Pulmonary artery endothelial cell (primary cell): Measurements from ENCODE around the gene SLC17A7. TPM values are rescaled to one million over a fixed set of nuclear protein-coding genes. Genes with fewer than 3 reads are reported as not detected.
"Not testable (repeated sequence)": the region's sequence is repeated elsewhere in the genome, so short reads cannot be mapped to it uniquely, and the experiment has no call there.

ENCODE experiments used
- DNase-seq: peaks from one replicate; pipeline ENCODE4 v3.0.0-alpha.2; 2011; ENCODE audit warnings: low read depth, low spot score
- total RNA-seq: library from RNA; depleted of rRNA; stranded (reverse); fragments of >200 nt; gene quantifications from 2 replicates; pipeline ENCODE4 v1.2.3, GENCODE V29; 2014

Gene SLC17A7
- total RNA-seq, 1 donor from 2014 or later: not detected

- DNase-seq: no peak
Observed at GRCh38 chr19:49445997-49446396, 4.7 kb upstream of the SLC17A7 start.

GRCh38 chr19:49444100-49444700 lies 2.9 kb upstream of the SLC17A7 start:
- DNase-seq: not testable (repeated sequence)

- DNase-seq: peak; percentile 79
Observed at GRCh38 chr19:49443366-49444099, 2.2 kb upstream of the SLC17A7 start.

- DNase-seq: peak; percentile 53
Observed at GRCh38 chr19:49442771-49443365, 1.5 kb upstream of the SLC17A7 start.

- DNase-seq: no peak
Observed at GRCh38 chr19:49442354-49442753, 1.0 kb upstream of the SLC17A7 start.

GRCh38 chr19:49441960-49442350 lies 628 bp upstream of the SLC17A7 start:
- DNase-seq: no peak

- no peak for DNase-seq
Observed at GRCh38 chr19:49440439-49441209, 703 bp downstream of the SLC17A7 start.

GRCh38 chr19:49439836-49440235 lies 1.5 kb downstream of the SLC17A7 start:
- DNase-seq: no peak

- no peak for DNase-seq
Observed at GRCh38 chr19:49438261-49438660, 3.1 kb downstream of the SLC17A7 start.

GRCh38 chr19:49437231-49437630 lies 4.1 kb downstream of the SLC17A7 start:
- no peak for DNase-seq

GRCh38 chr19:49436381-49437017 lies 4.8 kb downstream of the SLC17A7 start:
- DNase-seq: no peak

GRCh38 chr19:49435670-49436069 lies 5.7 kb downstream of the SLC17A7 start:
- DNase-seq: no peak

- no peak for DNase-seq
Observed at GRCh38 chr19:49434907-49435583, 6.3 kb downstream of the SLC17A7 start.

GRCh38 chr19:49433240-49433901 lies 8.0 kb downstream of the SLC17A7 start:
- DNase-seq: no peak

GRCh38 chr19:49432141-49433073 lies 8.9 kb downstream of the SLC17A7 start:
- DNase-seq: no peak

- no peak for DNase-seq
Observed at GRCh38 chr19:49431330-49431749, 10.0 kb downstream of the SLC17A7 start.

- DNase-seq: no peak
Observed at GRCh38 chr19:49430678-49431329, 10.5 kb downstream of the SLC17A7 start.

- DNase-seq: no peak
Observed at GRCh38 chr19:49430172-49430677, 11.1 kb downstream of the SLC17A7 start.
